Natural killer cell (primary cell): ENCODE measurements around the gene CADM2. TPM values are rescaled to one million over a fixed set of nuclear protein-coding genes. Genes with fewer than 3 reads are reported as not detected.

Experiments
- ATAC-seq, 3 donors: fragments of 150-1000 bp in 2 of 3; fragments of 200-7000 bp in 1 of 3; cut with Tn5 transposase; 1 replicate in 1 of 3; 2 replicates in 2 of 3; pipeline ENCODE4 v1.10.0; 2021; ENCODE audit warnings: mild to moderate bottlenecking in 2 of 3, moderate library complexity in 2 of 3
- DNase-seq, 2 donors: peaks; one replicate each; pipeline versions ENCODE4 v3.0.0 to v3.0.0-alpha.2; 2013 to 2021; ENCODE audit warnings: mixed read lengths in 1 of 2
- H3K27ac ChIP-seq: one replicate; pipeline ENCODE4 v1.5.1; 2013; ENCODE audit warnings: mild to moderate bottlenecking, low read length
- H3K27me3 ChIP-seq: one replicate; pipeline ENCODE4 v1.6.1; 2013; ENCODE audit warnings: low read length; ENCODE audit not compliant: control insufficient read depth, insufficient read depth
- H3K36me3 ChIP-seq: one replicate; pipeline ENCODE4 v1.6.1; 2013; ENCODE audit warnings: low read length; ENCODE audit not compliant: control insufficient read depth, insufficient read depth
- H3K4me1 ChIP-seq: one replicate; pipeline ENCODE4 v1.6.1; 2013; ENCODE audit warnings: low read length; ENCODE audit not compliant: control insufficient read depth, insufficient read depth
- H3K4me3 ChIP-seq: one replicate; pipeline ENCODE4 v1.5.1; 2013; ENCODE audit warnings: low read length
- H3K9me3 ChIP-seq: one replicate; pipeline ENCODE4 v1.6.1; 2013; ENCODE audit warnings: low read length; ENCODE audit not compliant: control insufficient read depth, insufficient read depth
- H3K27ac Mint-ChIP-seq, 2 donors: one replicate each; pipeline ENCODE4 v1.8.0; 2022; ENCODE audit warnings: mild to moderate bottlenecking in 2 of 2, mixed read lengths in 2 of 2, moderate library complexity in 1 of 2
- H3K27me3 Mint-ChIP-seq, 2 donors: one replicate each; pipeline ENCODE4 v1.8.0; 2022; ENCODE audit warnings: low read depth in 2 of 2, mixed read lengths in 2 of 2
- H3K36me3 Mint-ChIP-seq: one replicate; pipeline ENCODE4 v1.8.0; 2022; ENCODE audit warnings: mixed read lengths
- H3K4me1 Mint-ChIP-seq, 2 donors: one replicate each; pipeline ENCODE4 v1.8.0; 2022; ENCODE audit warnings: mixed read lengths in 2 of 2
- H3K4me3 Mint-ChIP-seq: one replicate; pipeline ENCODE4 v1.8.0; 2022; ENCODE audit warnings: mild to moderate bottlenecking, moderate library complexity, mixed read lengths
- H3K9me3 Mint-ChIP-seq, 2 donors: one replicate each; pipeline ENCODE4 v1.8.0; 2022; ENCODE audit warnings: mixed read lengths in 2 of 2
- CTCF ChIP-seq: fragments of 200-600 bp; IDR thresholded peaks from one replicate; pipeline ENCODE4 v1.8.0; 2022; ENCODE audit warnings: antibody characterized with exemption
- WGBS: methylation state at CpG from one replicate; pipeline ENCODE4 v1.1.7; 2013; ENCODE audit warnings: missing lambda C conversion rate; ENCODE audit not compliant: insufficient coverage; 5-methylcytosine and 5-hydroxymethylcytosine counted together
- intact Hi-C: fragments of 100-400 bp; cut with micrococcal nuclease; formaldehyde crosslinking; loops from one replicate; pipeline ENCODE4 v1.14.2; 2022
- total RNA-seq, 4 donors: library from RNA; stranded (reverse); fragments of 120-200 nt in 1 of 4; gene quantifications; one replicate each; pipeline versions ENCODE4 v1.2.3 to v1.2.4, GENCODE V29; 2013 to 2022

CADM2 gene
- total RNA-seq, 3 donors from 2014 or later (not counting 1 experiment from before 2014, with no cell fraction given): 0.07 TPM; not detected in 2

GRCh38 chr3:85244519-85244918, 285.7 kb downstream of the CADM2 start:
- ATAC-seq: no peak
- Mint-ChIP-seq H3K27ac (no peak overlapping the region), H3K9me3 (peaks cover 3 to 4% of the 10 kb centered on the region in 2 donors), H3K27me3 (no peaks in the 10 kb centered on the region), H3K4me1 (no peaks in the 10 kb centered on the region), H3K36me3 (peaks cover 5% of the 10 kb centered on the region), H3K4me3 (no peak overlapping the region)
- Histone ChIP-seq H3K27me3 (no peaks in the 10 kb centered on the region), H3K27ac (no peak overlapping the region), H3K4me3 (no peak overlapping the region), H3K9me3 (no peaks in the 10 kb centered on the region), H3K4me1 (no peaks in the 10 kb centered on the region), H3K36me3 (no peaks in the 10 kb centered on the region)
- intact Hi-C loops: no loop called here
- no peak for DNase-seq
- no peak for TF ChIP-seq CTCF
- 83% methylated on average over 2 of the region's 2 CpGs for WGBS

GRCh38 chr3:85251766-85252165, 293.0 kb downstream of the CADM2 start:
- Histone ChIP-seq H3K27me3 (no peaks in the 10 kb centered on the region), H3K9me3 (no peaks in the 10 kb centered on the region), H3K36me3 (no peaks in the 10 kb centered on the region), H3K4me1 (no peaks in the 10 kb centered on the region), H3K27ac (no peak overlapping the region), H3K4me3 (no peak overlapping the region)
- H3K4me3 Mint-ChIP-seq: no peak overlapping the region
- no peak overlapping the region for H3K27ac Mint-ChIP-seq
- ATAC-seq (no peak), DNase-seq (no peak)
- WGBS: no CpG with 5 or more reads among the region's 1 CpG
- H3K36me3 Mint-ChIP-seq: no peaks in the 10 kb centered on the region
- TF ChIP-seq CTCF: no peak
- intact Hi-C loops: no loop called here
- no peaks in the 10 kb centered on the region for H3K27me3 Mint-ChIP-seq
- peaks cover 11% of the 10 kb centered on the region in 2 donors for H3K9me3 Mint-ChIP-seq
- no peaks in the 10 kb centered on the region for H3K4me1 Mint-ChIP-seq

GRCh38 chr3:85252686-85253085, 293.9 kb downstream of the CADM2 start:
- no peaks in the 10 kb centered on the region for H3K4me1 Mint-ChIP-seq
- H3K9me3 Mint-ChIP-seq: peaks cover 11% of the 10 kb centered on the region in 2 donors
- H3K36me3 Mint-ChIP-seq: no peaks in the 10 kb centered on the region
- H3K36me3 ChIP-seq: no peaks in the 10 kb centered on the region
- no peak overlapping the region for H3K27ac Mint-ChIP-seq
- H3K27me3 Mint-ChIP-seq: no peaks in the 10 kb centered on the region
- no peak overlapping the region for H3K4me3 Mint-ChIP-seq
- H3K27me3 ChIP-seq: no peaks in the 10 kb centered on the region
- no peak for ATAC-seq
- intact Hi-C loops: no loop called here
- WGBS: 83% methylated on average over 1 of the region's 1 CpG
- no peaks in the 10 kb centered on the region for H3K9me3 ChIP-seq
- DNase-seq: no peak
- no peak overlapping the region for H3K27ac ChIP-seq
- no peak for TF ChIP-seq CTCF
- H3K4me3 ChIP-seq: no peak overlapping the region
- H3K4me1 ChIP-seq: no peaks in the 10 kb centered on the region

GRCh38 chr3:85254738-85255137, 295.9 kb downstream of the CADM2 start:
- 96% methylated on average over 3 of the region's 3 CpGs for WGBS
- H3K4me1 Mint-ChIP-seq: no peaks in the 10 kb centered on the region
- Histone ChIP-seq H3K9me3 (no peaks in the 10 kb centered on the region), H3K27ac (no peak overlapping the region), H3K27me3 (no peaks in the 10 kb centered on the region), H3K36me3 (no peaks in the 10 kb centered on the region), H3K4me3 (no peak overlapping the region), H3K4me1 (no peaks in the 10 kb centered on the region)
- no peak overlapping the region for H3K27ac Mint-ChIP-seq
- no peak overlapping the region for H3K4me3 Mint-ChIP-seq
- ATAC-seq: no peak
- intact Hi-C loops: no loop called here
- peaks cover 11% of the 10 kb centered on the region in 2 donors for H3K9me3 Mint-ChIP-seq
- no peak for TF ChIP-seq CTCF
- H3K36me3 Mint-ChIP-seq: no peaks in the 10 kb centered on the region
- no peaks in the 10 kb centered on the region for H3K27me3 Mint-ChIP-seq
- no peak for DNase-seq
